IPS-15b (cell line): Measurements from ENCODE around the gene LDLRAP1.
"Not testable (repeated sequence)": the region's sequence is repeated elsewhere in the genome, so short reads cannot be mapped to it uniquely, and the experiment has no call there.

Source experiments
- H3K27me3 ChIP-seq: one replicate; pipeline ENCODE4 v1.6.1; 2013; ENCODE audit warnings: low read length; ENCODE audit not compliant: control insufficient read depth, insufficient read depth
- H3K36me3 ChIP-seq: one replicate; pipeline ENCODE4 v1.6.1; 2013; ENCODE audit warnings: low read length; ENCODE audit not compliant: control insufficient read depth, insufficient read depth
- H3K4me1 ChIP-seq: one replicate; pipeline ENCODE4 v1.6.1; 2013; ENCODE audit warnings: mild to moderate bottlenecking, low read length; ENCODE audit not compliant: control insufficient read depth, insufficient read depth
- H3K4me3 ChIP-seq: one replicate; pipeline ENCODE4 v1.5.1; 2013; ENCODE audit warnings: low read depth, low read length
- H3K9ac ChIP-seq: one replicate; pipeline ENCODE4 v1.6.1; 2013; ENCODE audit warnings: low read depth, mild to moderate bottlenecking, low read length
- H3K9me3 ChIP-seq: one replicate; pipeline ENCODE4 v1.6.1; 2013; ENCODE audit warnings: mild to moderate bottlenecking, low read length; ENCODE audit not compliant: control insufficient read depth, insufficient read depth

The LDLRAP1 gene

GRCh38 chr1:25543425-25544242, at the start of gene LDLRAP1:
TSS of gene LDLRAP1 (plus strand) at chr1:25543606. CDS start at chr1:25543699, 93 bp downstream.
- Histone ChIP-seq H3K36me3 (no peaks in the 10 kb centered on the region), H3K4me1 (no peaks in the 10 kb centered on the region), H3K9me3 (no peaks in the 10 kb centered on the region), H3K4me3 (peak within 1 kb of the TSS; percentile 62), H3K27me3 (peaks cover 6% of the 10 kb centered on the region), H3K9ac (peak within 1 kb of the TSS; percentile 73)

- Histone ChIP-seq H3K36me3 (peaks cover 5% of the 10 kb centered on the region), H3K4me1 (peaks cover 3% of the 10 kb centered on the region), H3K4me3 (no peak overlapping the region), H3K27me3 (no peaks in the 10 kb centered on the region), H3K9ac (no peak overlapping the region), H3K9me3 (no peaks in the 10 kb centered on the region)
Observed at GRCh38 chr1:25494952-25495351, 48.5 kb upstream of the LDLRAP1 start.

- Histone ChIP-seq H3K9ac (no peak overlapping the region), H3K36me3 (no peaks in the 10 kb centered on the region), H3K4me3 (no peak overlapping the region), H3K9me3 (no peaks in the 10 kb centered on the region), H3K27me3 (no peaks in the 10 kb centered on the region), H3K4me1 (peaks cover 2% of the 10 kb centered on the region)
Observed at GRCh38 chr1:25500694-25501093, 42.7 kb upstream of the LDLRAP1 start.

- Histone ChIP-seq H3K4me3 (no peak overlapping the region), H3K4me1 (peaks cover 9% of the 10 kb centered on the region), H3K36me3 (no peaks in the 10 kb centered on the region), H3K27me3 (peaks cover 2% of the 10 kb centered on the region), H3K9ac (no peak overlapping the region), H3K9me3 (no peaks in the 10 kb centered on the region)
Observed at GRCh38 chr1:25501235-25502058, 42.0 kb upstream of the LDLRAP1 start.

- no peak overlapping the region for H3K9ac ChIP-seq
Observed at GRCh38 chr1:25502957-25503356, 40.4 kb upstream of the LDLRAP1 start.

GRCh38 chr1:25503551-25504426, 39.6 kb upstream of the LDLRAP1 start:
- Histone ChIP-seq H3K27me3 (peaks cover 2% of the 10 kb centered on the region), H3K9ac (no peak overlapping the region), H3K4me1 (peaks cover 9% of the 10 kb centered on the region), H3K9me3 (no peaks in the 10 kb centered on the region), H3K4me3 (no peak overlapping the region), H3K36me3 (no peaks in the 10 kb centered on the region)

More at GRCh38 chr1:25502957-25503356, 40.4 kb upstream of the LDLRAP1 start:
- Histone ChIP-seq H3K4me1 (peaks cover 9% of the 10 kb centered on the region), H3K4me3 (no peak overlapping the region), H3K9me3 (no peaks in the 10 kb centered on the region), H3K27me3 (peaks cover 2% of the 10 kb centered on the region), H3K36me3 (no peaks in the 10 kb centered on the region)

- Histone ChIP-seq H3K36me3 (no peaks in the 10 kb centered on the region), H3K27me3 (peaks cover 2% of the 10 kb centered on the region), H3K4me3 (no peak overlapping the region), H3K4me1 (peaks cover 9% of the 10 kb centered on the region), H3K9me3 (no peaks in the 10 kb centered on the region), H3K9ac (no peak overlapping the region)
Observed at GRCh38 chr1:25504706-25505595, 38.5 kb upstream of the LDLRAP1 start.

GRCh38 chr1:25505656-25506385, 37.6 kb upstream of the LDLRAP1 start:
- no peaks in the 10 kb centered on the region for H3K36me3 ChIP-seq
- peaks cover 2% of the 10 kb centered on the region for H3K27me3 ChIP-seq
- peaks cover 9% of the 10 kb centered on the region for H3K4me1 ChIP-seq
- H3K9ac ChIP-seq, result peak overlapping the region; percentile 24
- no peaks in the 10 kb centered on the region for H3K9me3 ChIP-seq
- peak overlapping the region; percentile 22 for H3K4me3 ChIP-seq

GRCh38 chr1:25506566-25507463, 36.6 kb upstream of the LDLRAP1 start:
- not testable (repeated sequence) for H3K9me3 ChIP-seq, H3K4me1 ChIP-seq, H3K27me3 ChIP-seq, H3K36me3 ChIP-seq
- H3K9ac ChIP-seq, result peak overlapping the region; percentile 24
- H3K4me3 ChIP-seq, result peak overlapping the region; percentile 22
